ENCODE data around the gene BTN2A1. TPM values are rescaled to one million over a fixed set of nuclear protein-coding genes. Genes with fewer than 3 reads are reported as not detected.
"Not testable (repeated sequence)": the region's sequence is repeated elsewhere in the genome, so short reads cannot be mapped to it uniquely, and the experiment has no call there.

BTN2A1 gene
- polyA plus RNA-seq, 1 donor: 26.9 TPM

DNA sequence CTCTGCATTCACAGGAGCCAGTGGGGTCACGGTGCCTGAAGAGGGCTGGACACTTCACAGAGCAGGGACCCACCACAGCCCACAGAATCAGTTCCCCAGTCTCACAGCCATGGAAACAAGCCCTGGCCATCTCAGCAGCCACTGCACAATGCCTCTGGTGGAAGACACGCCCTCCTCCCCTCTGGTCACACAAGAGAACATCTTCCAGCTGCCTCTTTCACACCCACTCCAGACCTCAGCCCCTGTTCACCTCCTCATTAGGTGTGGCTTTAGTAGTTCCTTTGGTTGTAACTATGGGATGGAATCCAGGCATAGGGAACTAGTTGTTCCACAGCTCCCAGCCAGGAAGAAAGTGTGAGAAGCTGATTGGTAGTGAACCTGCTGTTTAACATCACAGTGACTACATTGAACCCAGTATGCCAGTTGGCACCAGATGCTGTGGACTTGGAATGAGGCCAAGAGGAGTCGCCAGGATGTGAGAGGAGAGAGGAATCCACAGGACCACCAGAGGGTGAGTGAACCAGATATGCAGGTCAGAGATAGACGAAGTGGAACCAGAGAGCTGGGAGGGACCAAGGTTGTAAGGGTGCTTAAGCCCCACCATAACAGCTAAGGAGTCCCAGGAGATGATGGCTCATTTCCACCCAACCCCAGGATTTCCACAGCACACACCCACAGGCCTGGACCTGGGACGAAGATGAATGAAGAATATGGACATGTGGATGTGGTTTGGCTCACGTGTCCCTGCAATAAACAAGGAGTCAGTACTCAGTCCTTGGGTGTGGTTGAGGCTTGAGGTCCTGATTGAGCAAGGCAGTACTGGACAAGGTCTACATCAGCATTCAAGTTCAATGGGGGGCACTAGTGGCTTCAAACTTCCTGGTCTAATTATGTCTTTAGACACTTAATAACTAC lies 26.2 kb upstream of the BTN2A1 start:
- no peaks in the 10 kb centered on the region for H3K9me3 ChIP-seq (ENCODE audit: control insufficient read depth, low read depth, low read length)
- 80% methylated on average over 1 of the region's 6 CpGs for WGBS (ENCODE audit: insufficient coverage, low lambda C conversion rate)
- DNase-seq: peak; percentile 85 to 86
- H3K4me3 ChIP-seq (ENCODE audit: low read length): no peak overlapping the region
- peaks cover 4% of the 10 kb centered on the region for H3K4me1 ChIP-seq (ENCODE audit: control insufficient read depth, insufficient read depth, low read length)
- H3K36me3 ChIP-seq (ENCODE audit: control insufficient read depth, insufficient read depth, low read length): peaks cover 25% of the 10 kb centered on the region
- H3K27me3 ChIP-seq (ENCODE audit: control insufficient read depth, insufficient read depth, low read length): no peaks in the 10 kb centered on the region
- peak overlapping the region; percentile 80 for H3K27ac ChIP-seq (ENCODE audit: low read length)

GRCh38 chr6:26432627-26433201 lies 25.0 kb upstream of the BTN2A1 start:
- H3K4me3 ChIP-seq (ENCODE audit: low read length): no peak overlapping the region
- H3K27ac ChIP-seq (ENCODE audit: low read length): peak overlapping the region; percentile 25
- WGBS (ENCODE audit: insufficient coverage, low lambda C conversion rate): no CpG with 5 or more reads among the region's 5 CpGs
- peaks cover 20% of the 10 kb centered on the region for H3K36me3 ChIP-seq (ENCODE audit: control insufficient read depth, insufficient read depth, low read length)
- DNase-seq: peak; percentile 40 to 54
- H3K9me3 ChIP-seq (ENCODE audit: control insufficient read depth, low read depth, low read length): no peaks in the 10 kb centered on the region
- no peaks in the 10 kb centered on the region for H3K27me3 ChIP-seq (ENCODE audit: control insufficient read depth, insufficient read depth, low read length)
- H3K4me1 ChIP-seq (ENCODE audit: control insufficient read depth, insufficient read depth, low read length): peaks cover 4% of the 10 kb centered on the region

- peaks cover 18% of the 10 kb centered on the region for H3K36me3 ChIP-seq (ENCODE audit: control insufficient read depth, insufficient read depth, low read length)
- not testable (repeated sequence) for DNase-seq; H3K4me3 ChIP-seq (ENCODE audit: low read length); H3K4me1 ChIP-seq (ENCODE audit: control insufficient read depth, insufficient read depth, low read length); H3K27ac ChIP-seq (ENCODE audit: low read length); H3K9me3 ChIP-seq (ENCODE audit: control insufficient read depth, low read depth, low read length); H3K27me3 ChIP-seq (ENCODE audit: control insufficient read depth, insufficient read depth, low read length)
- 100% methylated on average over 2 of the region's 8 CpGs for WGBS (ENCODE audit: insufficient coverage, low lambda C conversion rate)
These were observed 24.1 kb upstream of the BTN2A1 start for GRCh38 chr6:26433680-26434079.

- Histone ChIP-seq H3K27me3 (ENCODE audit: control insufficient read depth, insufficient read depth, low read length) (no peaks in the 10 kb centered on the region), H3K36me3 (ENCODE audit: control insufficient read depth, insufficient read depth, low read length) (peaks cover 9% of the 10 kb centered on the region), H3K4me3 (ENCODE audit: low read length) (no peak overlapping the region), H3K4me1 (ENCODE audit: control insufficient read depth, insufficient read depth, low read length) (peaks cover 4% of the 10 kb centered on the region), H3K9me3 (ENCODE audit: control insufficient read depth, low read depth, low read length) (no peaks in the 10 kb centered on the region), H3K27ac (ENCODE audit: low read length) (no peak overlapping the region)
- DNase-seq: no peak
- 100% methylated on average over 1 of the region's 4 CpGs for WGBS (ENCODE audit: insufficient coverage, low lambda C conversion rate)
These were observed 21.7 kb upstream of the BTN2A1 start for GRCh38 chr6:26436018-26436417.

- H3K9me3 ChIP-seq (ENCODE audit: control insufficient read depth, low read depth, low read length): no peaks in the 10 kb centered on the region
- H3K27ac ChIP-seq (ENCODE audit: low read length): no peak overlapping the region
- no peak for DNase-seq
- H3K4me3 ChIP-seq (ENCODE audit: low read length): no peak overlapping the region
- no peaks in the 10 kb centered on the region for H3K4me1 ChIP-seq (ENCODE audit: control insufficient read depth, insufficient read depth, low read length)
- no peaks in the 10 kb centered on the region for H3K36me3 ChIP-seq (ENCODE audit: control insufficient read depth, insufficient read depth, low read length)
- no CpG with 5 or more reads among the region's 1 CpG for WGBS (ENCODE audit: insufficient coverage, low lambda C conversion rate)
- no peaks in the 10 kb centered on the region for H3K27me3 ChIP-seq (ENCODE audit: control insufficient read depth, insufficient read depth, low read length)
These were observed 20.2 kb upstream of the BTN2A1 start for GRCh38 chr6:26437550-26437949.

- H3K36me3 ChIP-seq (ENCODE audit: control insufficient read depth, insufficient read depth, low read length): no peaks in the 10 kb centered on the region
- no peak for DNase-seq
- no CpG with 5 or more reads among the region's 1 CpG for WGBS (ENCODE audit: insufficient coverage, low lambda C conversion rate)
- no peaks in the 10 kb centered on the region for H3K27me3 ChIP-seq (ENCODE audit: control insufficient read depth, insufficient read depth, low read length)
- H3K4me3 ChIP-seq (ENCODE audit: low read length): no peak overlapping the region
- H3K27ac ChIP-seq (ENCODE audit: low read length): no peak overlapping the region
- H3K4me1 ChIP-seq (ENCODE audit: control insufficient read depth, insufficient read depth, low read length): no peaks in the 10 kb centered on the region
- no peaks in the 10 kb centered on the region for H3K9me3 ChIP-seq (ENCODE audit: control insufficient read depth, low read depth, low read length)
These were observed 19.8 kb upstream of the BTN2A1 start for GRCh38 chr6:26438000-26438399.

GRCh38 chr6:26439151-26440125 lies 18.3 kb upstream of the BTN2A1 start:
- Histone ChIP-seq H3K9me3 (ENCODE audit: control insufficient read depth, low read depth, low read length) (no peaks in the 10 kb centered on the region), H3K27me3 (ENCODE audit: control insufficient read depth, insufficient read depth, low read length) (no peaks in the 10 kb centered on the region), H3K4me3 (ENCODE audit: low read length) (peak overlapping the region; percentile 48), H3K27ac (ENCODE audit: low read length) (peak overlapping the region; percentile 77), H3K36me3 (ENCODE audit: control insufficient read depth, insufficient read depth, low read length) (no peaks in the 10 kb centered on the region), H3K4me1 (ENCODE audit: control insufficient read depth, insufficient read depth, low read length) (no peaks in the 10 kb centered on the region)
- WGBS (ENCODE audit: insufficient coverage, low lambda C conversion rate): 66% methylated on average over 2 of the region's 7 CpGs
- no peak for DNase-seq

DNA sequence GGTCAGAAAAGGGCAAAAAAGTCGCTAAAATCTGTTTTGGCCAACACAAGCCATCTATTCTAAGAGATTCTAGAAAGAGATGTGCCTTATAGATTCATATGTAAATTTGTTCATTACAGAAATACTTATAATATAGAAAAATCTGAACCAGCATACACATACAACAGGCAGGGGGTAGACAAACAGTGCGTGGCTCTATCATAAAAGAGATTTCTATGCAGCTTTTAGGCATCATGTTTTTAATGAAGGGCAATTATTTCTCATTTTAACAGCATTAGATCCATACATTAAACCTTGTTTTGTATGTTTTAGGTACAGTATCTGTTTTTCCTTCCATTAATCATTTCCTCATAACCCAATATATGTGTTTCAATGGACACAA lies 16.8 kb upstream of the BTN2A1 start:
- WGBS (ENCODE audit: insufficient coverage, low lambda C conversion rate): 100% methylated on average over 1 of the region's 2 CpGs
- no peak for DNase-seq
- H3K4me1 ChIP-seq (ENCODE audit: control insufficient read depth, insufficient read depth, low read length): no peaks in the 10 kb centered on the region
- peak overlapping the region; percentile 77 for H3K27ac ChIP-seq (ENCODE audit: low read length)
- H3K9me3 ChIP-seq (ENCODE audit: control insufficient read depth, low read depth, low read length): no peaks in the 10 kb centered on the region
- no peaks in the 10 kb centered on the region for H3K27me3 ChIP-seq (ENCODE audit: control insufficient read depth, insufficient read depth, low read length)
- H3K4me3 ChIP-seq (ENCODE audit: low read length): peak overlapping the region; percentile 48
- H3K36me3 ChIP-seq (ENCODE audit: control insufficient read depth, insufficient read depth, low read length): no peaks in the 10 kb centered on the region

GRCh38 chr6:26441977-26442376 lies 15.8 kb upstream of the BTN2A1 start:
- Histone ChIP-seq H3K27ac (ENCODE audit: low read length) (no peak overlapping the region), H3K36me3 (ENCODE audit: control insufficient read depth, insufficient read depth, low read length) (no peaks in the 10 kb centered on the region), H3K9me3 (ENCODE audit: control insufficient read depth, low read depth, low read length) (no peaks in the 10 kb centered on the region), H3K27me3 (ENCODE audit: control insufficient read depth, insufficient read depth, low read length) (no peaks in the 10 kb centered on the region), H3K4me3 (ENCODE audit: low read length) (no peak overlapping the region), H3K4me1 (ENCODE audit: control insufficient read depth, insufficient read depth, low read length) (no peaks in the 10 kb centered on the region)
- DNase-seq: no peak
- 92% methylated on average over 2 of the region's 5 CpGs for WGBS (ENCODE audit: insufficient coverage, low lambda C conversion rate)

All from large intestine (tissue), 3 donors.